ENCODE data around the gene FNTB.

FNTB gene

GRCh38 chr14:64986648-64987437 lies at the start of gene FNTB:
TSS of gene FNTB (plus strand) at chr14:64986895. CDS start at chr14:64986954, 59 bp downstream.
- DNase-seq (ENCODE audit: low read depth in 2 of 2) = peak; percentile 86 to 87

- no peak for DNase-seq (ENCODE audit: low read depth in 2 of 2)
Observed at GRCh38 chr14:64937171-64937820, 49.4 kb upstream of the FNTB start.

GRCh38 chr14:64937821-64938193 lies 48.9 kb upstream of the FNTB start:
- DNase-seq (ENCODE audit: low read depth in 2 of 2) = no peak

- no peak for DNase-seq (ENCODE audit: low read depth in 2 of 2)
Observed at GRCh38 chr14:64938972-64939816, 47.5 kb upstream of the FNTB start.

GRCh38 chr14:64939817-64940190 lies 46.9 kb upstream of the FNTB start:
- DNase-seq (ENCODE audit: low read depth in 2 of 2) = no peak

- no peak for DNase-seq (ENCODE audit: low read depth in 2 of 2)
Observed at GRCh38 chr14:64940336-64940910, 46.3 kb upstream of the FNTB start.

- DNase-seq (ENCODE audit: low read depth in 2 of 2) = no peak
Observed at GRCh38 chr14:64942531-64943111, 44.1 kb upstream of the FNTB start, which contains the start of gene GPX2. TSS of gene GPX2 (minus strand) at chr14:64942745. CDS start at chr14:64942726, 19 bp downstream.

- DNase-seq (ENCODE audit: low read depth in 2 of 2) = no peak
Observed at GRCh38 chr14:64943556-64943955, 43.1 kb upstream of the FNTB start.

GRCh38 chr14:64944041-64944440 lies 42.7 kb upstream of the FNTB start:
- DNase-seq (ENCODE audit: low read depth in 2 of 2) = no peak

- DNase-seq (ENCODE audit: low read depth in 2 of 2) = no peak
Observed at GRCh38 chr14:64944861-64945260, 41.8 kb upstream of the FNTB start.

GRCh38 chr14:64945431-64946178 lies 41.1 kb upstream of the FNTB start:
- DNase-seq (ENCODE audit: low read depth in 2 of 2) = no peak

GRCh38 chr14:64946310-64947045 lies 40.2 kb upstream of the FNTB start:
- no peak for DNase-seq (ENCODE audit: low read depth in 2 of 2)

- no peak for DNase-seq (ENCODE audit: low read depth in 2 of 2)
Observed at GRCh38 chr14:64947710-64948611, 38.7 kb upstream of the FNTB start.

GRCh38 chr14:64948612-64949210 lies 38.0 kb upstream of the FNTB start:
- no peak for DNase-seq (ENCODE audit: low read depth in 2 of 2)

GRCh38 chr14:64950889-64951288 lies 35.8 kb upstream of the FNTB start:
- no peak for DNase-seq (ENCODE audit: low read depth in 2 of 2)

- no peak for DNase-seq (ENCODE audit: low read depth in 2 of 2)
Observed at GRCh38 chr14:64951291-64951690, 35.4 kb upstream of the FNTB start.

GRCh38 chr14:64951724-64952123 lies 35.0 kb upstream of the FNTB start:
- no peak for DNase-seq (ENCODE audit: low read depth in 2 of 2)

GRCh38 chr14:64952598-64953309 lies 33.9 kb upstream of the FNTB start:
- no peak for DNase-seq (ENCODE audit: low read depth in 2 of 2)
